Measurements from ENCODE around the gene ANTXR1. TPM values are rescaled to one million over a fixed set of nuclear protein-coding genes. Genes with fewer than 3 reads are reported as not detected.

Gene ANTXR1
- total RNA-seq, 1 donor from 2014 or later, result 54.3 TPM

GRCh38 chr2:69132960-69133590, 120.1 kb downstream of the ANTXR1 start:
- TF ChIP-seq CTCF (IDR thresholded peaks at IDR 0.05), result no peak
- Histone ChIP-seq H3K27ac (no peak overlapping the region), H3K27me3 (ENCODE audit: low read depth) (no peaks in the 10 kb centered on the region), H3K36me3 (no peaks in the 10 kb centered on the region), H3K4me1 (no peaks in the 10 kb centered on the region), H3K9me3 (no peaks in the 10 kb centered on the region), H3K4me3 (no peak overlapping the region)
- intact Hi-C loops (cut with DNase I), result no loop called here
- ATAC-seq (no peak), DNase-seq (no peak)

- ATAC-seq (no peak), DNase-seq (no peak)
- no peaks in the 10 kb centered on the region for H3K27me3 ChIP-seq (ENCODE audit: low read depth)
- no peaks in the 10 kb centered on the region for H3K4me1 ChIP-seq
- no peak overlapping the region for H3K27ac ChIP-seq
- H3K36me3 ChIP-seq, result no peaks in the 10 kb centered on the region
- H3K4me3 ChIP-seq, result no peak overlapping the region
- TF ChIP-seq CTCF (IDR thresholded peaks at IDR 0.05), result no peak
- H3K9me3 ChIP-seq, result no peaks in the 10 kb centered on the region
- intact Hi-C loops (cut with DNase I), result no loop called here
Observed at GRCh38 chr2:69133898-69134297, 120.9 kb downstream of the ANTXR1 start.

GRCh38 chr2:69134306-69134945, 121.4 kb downstream of the ANTXR1 start:
- ATAC-seq, result no peak

GRCh38 chr2:69138247-69138772, 125.3 kb downstream of the ANTXR1 start:
- Histone ChIP-seq H3K36me3 (no peaks in the 10 kb centered on the region), H3K4me1 (no peaks in the 10 kb centered on the region), H3K27me3 (ENCODE audit: low read depth) (no peaks in the 10 kb centered on the region), H3K9me3 (no peaks in the 10 kb centered on the region), H3K4me3 (no peak overlapping the region), H3K27ac (no peak overlapping the region)
- no peak for DNase-seq
- no peak for TF ChIP-seq CTCF (IDR thresholded peaks at IDR 0.05)
- intact Hi-C loops (cut with DNase I), result no loop called here
- ATAC-seq, result no peak

More at GRCh38 chr2:69134306-69134945, 121.4 kb downstream of the ANTXR1 start:
- intact Hi-C loops (cut with DNase I), result no loop called here
- no peaks in the 10 kb centered on the region for H3K27me3 ChIP-seq (ENCODE audit: low read depth)
- no peak for DNase-seq
- no peak overlapping the region for H3K27ac ChIP-seq
- H3K36me3 ChIP-seq, result no peaks in the 10 kb centered on the region
- H3K4me1 ChIP-seq, result no peaks in the 10 kb centered on the region
- no peak for TF ChIP-seq CTCF (IDR thresholded peaks at IDR 0.05)
- H3K9me3 ChIP-seq, result no peaks in the 10 kb centered on the region
- no peak overlapping the region for H3K4me3 ChIP-seq

- Histone ChIP-seq H3K36me3 (no peaks in the 10 kb centered on the region), H3K4me3 (no peak overlapping the region), H3K27me3 (ENCODE audit: low read depth) (no peaks in the 10 kb centered on the region), H3K4me1 (no peaks in the 10 kb centered on the region), H3K27ac (no peak overlapping the region), H3K9me3 (no peaks in the 10 kb centered on the region)
- ATAC-seq (peak in 1 of 2 donors; percentile 21), DNase-seq (no peak)
- intact Hi-C loops (cut with DNase I), result no loop called here
- TF ChIP-seq CTCF (IDR thresholded peaks at IDR 0.05), result no peak
Observed at GRCh38 chr2:69138793-69139459, 125.9 kb downstream of the ANTXR1 start.

Measured in lower lobe of right lung (tissue), 2 donors.